ENCODE data around the gene MARCHF10.
A peak's percentile ranks its signal among the peaks of the same experiment; 100 is the strongest.

MARCHF10 gene

GRCh38 chr17:62725791-62726249 is 82.3 kb downstream of the MARCHF10 start:
- Histone ChIP-seq H3K4me3 (ENCODE audit: low read length) (no peak overlapping the region), H3K27ac (ENCODE audit: low read length) (peak overlapping the region; percentile 80; the same call in 1 of the 2 replicates), H3K9ac (ENCODE audit: low read length) (no peak overlapping the region; the same call in 1 of the 2 replicates), H3K79me2 (ENCODE audit: low read length) (no peaks in the 10 kb centered on the region), H3K36me3 (replicated peaks; ENCODE audit: low read depth, low read length) (peaks cover 4% of the 10 kb centered on the region), H3K4me1 (ENCODE audit: low read length) (peaks cover 62% of the 10 kb centered on the region), H2AFZ (ENCODE audit: low read depth, low read length) (no peak overlapping the region), H3K4me2 (ENCODE audit: low read length) (peak overlapping the region; percentile 56; the same call in 1 of the 2 replicates), H3K27me3 (ENCODE audit: low read depth, low read length) (no peaks in the 10 kb centered on the region), H3K9me3 (ENCODE audit: insufficient read depth, low read length) (no peaks in the 10 kb centered on the region), H4K20me1 (ENCODE audit: insufficient read depth, low read length) (no peaks in the 10 kb centered on the region)
- TF ChIP-seq CTCF (IDR thresholded peaks at IDR 0.05; ENCODE audit: low read depth, low read length) = no peak
- TF ChIP-seq EZH2phosphoT487 (IDR thresholded peaks at IDR 0.05; ENCODE audit: low read depth) = no peak

GRCh38 chr17:62724398-62725146 is 83.5 kb downstream of the MARCHF10 start:
- Histone ChIP-seq H3K4me3 (ENCODE audit: low read length) (peak overlapping the region; percentile 55), H3K79me2 (ENCODE audit: low read length) (no peaks in the 10 kb centered on the region), H3K27me3 (ENCODE audit: low read depth, low read length) (no peaks in the 10 kb centered on the region), H3K27ac (ENCODE audit: low read length) (peak overlapping the region; percentile 80), H3K36me3 (replicated peaks; ENCODE audit: low read depth, low read length) (peaks cover 9% of the 10 kb centered on the region), H3K4me2 (ENCODE audit: low read length) (peak overlapping the region; percentile 77), H3K4me1 (ENCODE audit: low read length) (peaks cover 75% of the 10 kb centered on the region), H2AFZ (ENCODE audit: low read depth, low read length) (peak overlapping the region; percentile 57; the same call in 1 of the 2 replicates), H3K9ac (ENCODE audit: low read length) (peak overlapping the region; percentile 52), H3K9me3 (ENCODE audit: insufficient read depth, low read length) (no peaks in the 10 kb centered on the region), H4K20me1 (ENCODE audit: insufficient read depth, low read length) (no peaks in the 10 kb centered on the region)
- TF ChIP-seq CTCF (IDR thresholded peaks at IDR 0.05; ENCODE audit: low read depth, low read length) (no peak), EZH2phosphoT487 (IDR thresholded peaks at IDR 0.05; ENCODE audit: low read depth) (no peak)

GRCh38 chr17:62723842-62724241 is 84.3 kb downstream of the MARCHF10 start:
- H2AFZ ChIP-seq (ENCODE audit: low read depth, low read length) = no peak overlapping the region; the same call in 1 of the 2 replicates
- H3K4me2 ChIP-seq (ENCODE audit: low read length) = peak overlapping the region; percentile 77
- no peaks in the 10 kb centered on the region for H4K20me1 ChIP-seq (ENCODE audit: insufficient read depth, low read length)
- peaks cover 78% of the 10 kb centered on the region for H3K4me1 ChIP-seq (ENCODE audit: low read length)
- peak overlapping the region; percentile 80 for H3K27ac ChIP-seq (ENCODE audit: low read length)
- no peaks in the 10 kb centered on the region for H3K27me3 ChIP-seq (ENCODE audit: low read depth, low read length)
- 0 out of 2 replicates have a peak, but pooled peaks cover 2% of the 10 kb centered on the region for H3K9me3 ChIP-seq (ENCODE audit: insufficient read depth, low read length)
- peak overlapping the region; percentile 55 for H3K4me3 ChIP-seq (ENCODE audit: low read length)
- peaks cover 12% of the 10 kb centered on the region for H3K36me3 ChIP-seq (replicated peaks; ENCODE audit: low read depth, low read length)
- H3K79me2 ChIP-seq (ENCODE audit: low read length) = no peaks in the 10 kb centered on the region
- H3K9ac ChIP-seq (ENCODE audit: low read length) = peak overlapping the region; percentile 52; the same call in 1 of the 2 replicates
- TF ChIP-seq CTCF (IDR thresholded peaks at IDR 0.05; ENCODE audit: low read depth, low read length) (no peak), EZH2phosphoT487 (IDR thresholded peaks at IDR 0.05; ENCODE audit: low read depth) (no peak)

GRCh38 chr17:62722625-62723024 is 85.5 kb downstream of the MARCHF10 start:
- Histone ChIP-seq H3K79me2 (ENCODE audit: low read length) (no peaks in the 10 kb centered on the region), H3K9ac (ENCODE audit: low read length) (no peak overlapping the region), H3K27ac (ENCODE audit: low read length) (no peak overlapping the region), H3K36me3 (replicated peaks; ENCODE audit: low read depth, low read length) (peaks cover 9% of the 10 kb centered on the region), H3K9me3 (ENCODE audit: insufficient read depth, low read length) (0 out of 2 replicates have a peak, but pooled peaks cover 2% of the 10 kb centered on the region), H3K27me3 (ENCODE audit: low read depth, low read length) (no peaks in the 10 kb centered on the region), H3K4me3 (ENCODE audit: low read length) (no peak overlapping the region), H4K20me1 (ENCODE audit: insufficient read depth, low read length) (no peaks in the 10 kb centered on the region), H3K4me1 (ENCODE audit: low read length) (peaks cover 69% of the 10 kb centered on the region), H2AFZ (ENCODE audit: low read depth, low read length) (no peak overlapping the region), H3K4me2 (ENCODE audit: low read length) (peak overlapping the region; percentile 77; the same call in 1 of the 2 replicates)
- TF ChIP-seq EZH2phosphoT487 (IDR thresholded peaks at IDR 0.05; ENCODE audit: low read depth) = no peak
- TF ChIP-seq CTCF (IDR thresholded peaks at IDR 0.05; ENCODE audit: low read depth, low read length) = no peak

Data from OCI-LY3 (cell line).